ENCODE results near the gene C9orf40. TPM values are rescaled to one million over a fixed set of nuclear protein-coding genes. Genes with fewer than 3 reads are reported as not detected.

Gene C9orf40
- total and polyA plus RNA-seq, 2 donors (not counting 1 experiment from before 2014, with no cell fraction given), result 3.0 to 4.5 TPM

- Histone ChIP-seq H3K9ac (ENCODE audit: insufficient read depth, low read length) (no peak overlapping the region), H3K4me2 (ENCODE audit: extremely low read depth, insufficient read depth, low read length) (no peak overlapping the region), H3K27ac (ENCODE audit: insufficient read depth, low read length) (no peak overlapping the region), H3K27me3 (ENCODE audit: control insufficient read depth, insufficient read depth, low read length) (no peaks in the 10 kb centered on the region), H3K9me3 (ENCODE audit: control insufficient read depth, insufficient read depth, low read depth, low read length) (no peaks in the 10 kb centered on the region), H3K4me3 (replicated peaks in 1 of 4; ENCODE audit: control extremely low read depth in 1 of 4, insufficient read depth in 1 of 4, low read depth in 3 of 4, low read length in 4 of 4) (no peak overlapping the region), H3K79me2 (ENCODE audit: control insufficient read depth, insufficient read depth, low read length) (peaks cover 5% of the 10 kb centered on the region), H3K4me1 (ENCODE audit: control insufficient read depth, extremely low read depth, insufficient read depth, low read length) (no peaks in the 10 kb centered on the region), H3K36me3 (ENCODE audit: control insufficient read depth, insufficient read depth, low read length) (no peaks in the 10 kb centered on the region), H4K20me1 (ENCODE audit: control insufficient read depth, extremely low read depth, insufficient read depth, low read length) (no peaks in the 10 kb centered on the region), H2AFZ (ENCODE audit: low read length) (no peak overlapping the region)
- DNase-seq (ENCODE audit: low read depth in 2 of 2), result no peak
- TF ChIP-seq EZH2 (IDR thresholded peaks at IDR 0.05; ENCODE audit: low read length, missing control alignments) (no peak), CTCF (conservative IDR thresholded peaks at IDR 0.05 in 1 of 2, IDR thresholded peaks at IDR 0.05 in 1 of 2; ENCODE audit: low read depth in 1 of 2, low read length in 2 of 2) (no peak)
Observed at GRCh38 chr9:74948937-74949336, 3.8 kb downstream of the C9orf40 start.

DNA sequence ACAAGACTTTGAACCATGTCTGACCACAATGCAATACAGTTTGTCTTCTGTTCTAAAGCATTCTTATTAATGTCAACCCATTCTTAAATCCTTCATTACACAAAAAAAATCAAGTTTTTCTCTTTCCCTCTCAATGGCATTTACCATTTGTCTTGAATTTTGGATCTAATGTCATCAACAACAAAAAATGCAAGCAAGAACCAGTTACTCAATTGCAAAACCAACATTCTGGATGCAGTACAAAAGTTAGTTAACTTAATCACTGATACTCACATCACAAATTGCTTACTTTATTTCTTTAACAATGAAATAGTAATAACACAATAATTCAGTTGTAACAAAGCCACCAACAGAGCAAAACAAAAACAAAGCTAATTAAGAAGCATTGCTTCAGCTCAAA, 6.0 kb downstream of the C9orf40 start:
- H3K9ac ChIP-seq (ENCODE audit: insufficient read depth, low read length), result no peak overlapping the region
- no peak overlapping the region for H2AFZ ChIP-seq (ENCODE audit: low read length)
- no peaks in the 10 kb centered on the region for H3K9me3 ChIP-seq (ENCODE audit: control insufficient read depth, insufficient read depth, low read depth, low read length)
- H3K27me3 ChIP-seq (ENCODE audit: control insufficient read depth, insufficient read depth, low read length), result no peaks in the 10 kb centered on the region
- peaks cover 3% of the 10 kb centered on the region for H3K79me2 ChIP-seq (ENCODE audit: control insufficient read depth, insufficient read depth, low read length)
- H3K36me3 ChIP-seq (ENCODE audit: control insufficient read depth, insufficient read depth, low read length), result no peaks in the 10 kb centered on the region
- no peaks in the 10 kb centered on the region for H3K4me1 ChIP-seq (ENCODE audit: control insufficient read depth, extremely low read depth, insufficient read depth, low read length)
- TF ChIP-seq EZH2 (IDR thresholded peaks at IDR 0.05; ENCODE audit: low read length, missing control alignments) (no peak), CTCF (conservative IDR thresholded peaks at IDR 0.05 in 1 of 2, IDR thresholded peaks at IDR 0.05 in 1 of 2; ENCODE audit: low read depth in 1 of 2, low read length in 2 of 2) (no peak)
- H3K4me2 ChIP-seq (ENCODE audit: extremely low read depth, insufficient read depth, low read length), result no peak overlapping the region
- H3K27ac ChIP-seq (ENCODE audit: insufficient read depth, low read length), result no peak overlapping the region
- no peaks in the 10 kb centered on the region for H4K20me1 ChIP-seq (ENCODE audit: control insufficient read depth, extremely low read depth, insufficient read depth, low read length)
- no peak overlapping the region for H3K4me3 ChIP-seq (replicated peaks in 1 of 4; ENCODE audit: control extremely low read depth in 1 of 4, insufficient read depth in 1 of 4, low read depth in 3 of 4, low read length in 4 of 4)
- DNase-seq (ENCODE audit: low read depth in 2 of 2), result no peak

- no peak overlapping the region for H3K27ac ChIP-seq (ENCODE audit: insufficient read depth, low read length)
- no peaks in the 10 kb centered on the region for H3K27me3 ChIP-seq (ENCODE audit: control insufficient read depth, insufficient read depth, low read length)
- H3K4me3 ChIP-seq (replicated peaks in 1 of 4; ENCODE audit: control extremely low read depth in 1 of 4, insufficient read depth in 1 of 4, low read depth in 3 of 4, low read length in 4 of 4), result no peak overlapping the region
- no peaks in the 10 kb centered on the region for H3K4me1 ChIP-seq (ENCODE audit: control insufficient read depth, extremely low read depth, insufficient read depth, low read length)
- no peak overlapping the region for H3K9ac ChIP-seq (ENCODE audit: insufficient read depth, low read length)
- no peak for TF ChIP-seq EZH2 (IDR thresholded peaks at IDR 0.05; ENCODE audit: low read length, missing control alignments)
- no peak for TF ChIP-seq CTCF (conservative IDR thresholded peaks at IDR 0.05 in 1 of 2, IDR thresholded peaks at IDR 0.05 in 1 of 2; ENCODE audit: low read depth in 1 of 2, low read length in 2 of 2)
- H3K9me3 ChIP-seq (ENCODE audit: control insufficient read depth, insufficient read depth, low read depth, low read length), result no peaks in the 10 kb centered on the region
- no peaks in the 10 kb centered on the region for H3K79me2 ChIP-seq (ENCODE audit: control insufficient read depth, insufficient read depth, low read length)
- no peak overlapping the region for H2AFZ ChIP-seq (ENCODE audit: low read length)
- H3K36me3 ChIP-seq (ENCODE audit: control insufficient read depth, insufficient read depth, low read length), result no peaks in the 10 kb centered on the region
- H4K20me1 ChIP-seq (ENCODE audit: control insufficient read depth, extremely low read depth, insufficient read depth, low read length), result no peaks in the 10 kb centered on the region
- H3K4me2 ChIP-seq (ENCODE audit: extremely low read depth, insufficient read depth, low read length), result no peak overlapping the region
- DNase-seq (ENCODE audit: low read depth in 2 of 2), result peak in 1 of 2 donors; percentile 22
Observed at GRCh38 chr9:74942801-74943200, 9.9 kb downstream of the C9orf40 start.

Measured in fibroblast of lung (primary cell).